Body of pancreas (tissue), 4 donors: ENCODE measurements around the gene IFT57. TPM values are rescaled to one million over a fixed set of nuclear protein-coding genes. Genes with fewer than 3 reads are reported as not detected.
"Not testable (repeated sequence)": the region's sequence is repeated elsewhere in the genome, so short reads cannot be mapped to it uniquely, and the experiment has no call there.

ENCODE experiments used
- ATAC-seq: fragments of 150-250 bp; one replicate; pipeline ENCODE4 v1.9.1; 2016
- DNase-seq, 4 donors: peaks; one replicate each; pipeline ENCODE4 v3.0.0-alpha.2; 2019
- H3K27ac ChIP-seq, 4 donors: fragments of 200-600 bp; sonication (generic); 1 replicate in 3 of 4; 2 replicates in 1 of 4; pipeline versions ENCODE4 v1.5.1 to v1.6.1; 2016 to 2019; ENCODE audit warnings: mild to moderate bottlenecking in 1 of 4, mixed read lengths in 1 of 4, moderate library complexity in 1 of 4
- H3K27me3 ChIP-seq, 2 donors: fragments of 200-600 bp; sonication (generic); one replicate each; pipeline ENCODE4 v1.6.0; 2016; ENCODE audit warnings: mild to moderate bottlenecking in 1 of 2
- H3K36me3 ChIP-seq, 2 donors: fragments of 200-600 bp; sonication (generic); replicated peaks in 1 of 2; 2 replicates each; pipeline ENCODE4 v1.5.1; 2016; ENCODE audit warnings: low read depth in 2 of 2; ENCODE audit not compliant: insufficient read depth in 1 of 2
- H3K4me1 ChIP-seq: fragments of 200-600 bp; sonication (generic); one replicate; pipeline ENCODE4 v1.6.0; 2016
- H3K4me3 ChIP-seq, 2 donors: fragments of 200-600 bp; sonication (generic); 1 replicate in 1 of 2; 2 replicates in 1 of 2; pipeline ENCODE4 v1.5.1; 2016 to 2019
- H3K9me3 ChIP-seq, 3 donors: fragments of 200-600 bp; sonication (generic); 1 replicate in 2 of 3; 2 replicates in 1 of 3; pipeline ENCODE4 v1.5.1; 2016
- POLR2A ChIP-seq, 3 donors: fragments of 450-650 bp; IDR thresholded peaks; one replicate each; pipeline ENCODE4 v1.6.1; 2016; ENCODE audit warnings: antibody characterized with exemption in 3 of 3, mild to moderate bottlenecking in 2 of 3
- WGBS, 2 donors: methylation state at CpG; one replicate each; pipeline ENCODE4 v1.1.5; 2017; 5-methylcytosine and 5-hydroxymethylcytosine counted together
- intact Hi-C: fragments of 100-400 bp; cut with DNase I; formaldehyde crosslinking; loops from one replicate; pipeline ENCODE4 v1.15.1; 2023
- total RNA-seq, 2 donors: library from RNA; depleted of rRNA; stranded (reverse); fragments of >200 nt; gene quantifications; one replicate each; pipeline ENCODE4 v1.1.0, GENCODE V29; 2016
- TF ChIP-seq, protein P1 (sequence below), 7 experiments: fragments of 450-650 bp in 4 of 7; fragments of 200-600 bp in 3 of 7; sonication (generic) in 3 of 7; IDR thresholded peaks; one replicate each; pipeline ENCODE4 v1.5.1; 2016 to 2019; ENCODE audit warnings: antibody characterized with exemption in 7 of 7

The IFT57 gene
- total RNA-seq = 10 to 100 TPM; 33.2 to 51.1 TPM

DNA sequence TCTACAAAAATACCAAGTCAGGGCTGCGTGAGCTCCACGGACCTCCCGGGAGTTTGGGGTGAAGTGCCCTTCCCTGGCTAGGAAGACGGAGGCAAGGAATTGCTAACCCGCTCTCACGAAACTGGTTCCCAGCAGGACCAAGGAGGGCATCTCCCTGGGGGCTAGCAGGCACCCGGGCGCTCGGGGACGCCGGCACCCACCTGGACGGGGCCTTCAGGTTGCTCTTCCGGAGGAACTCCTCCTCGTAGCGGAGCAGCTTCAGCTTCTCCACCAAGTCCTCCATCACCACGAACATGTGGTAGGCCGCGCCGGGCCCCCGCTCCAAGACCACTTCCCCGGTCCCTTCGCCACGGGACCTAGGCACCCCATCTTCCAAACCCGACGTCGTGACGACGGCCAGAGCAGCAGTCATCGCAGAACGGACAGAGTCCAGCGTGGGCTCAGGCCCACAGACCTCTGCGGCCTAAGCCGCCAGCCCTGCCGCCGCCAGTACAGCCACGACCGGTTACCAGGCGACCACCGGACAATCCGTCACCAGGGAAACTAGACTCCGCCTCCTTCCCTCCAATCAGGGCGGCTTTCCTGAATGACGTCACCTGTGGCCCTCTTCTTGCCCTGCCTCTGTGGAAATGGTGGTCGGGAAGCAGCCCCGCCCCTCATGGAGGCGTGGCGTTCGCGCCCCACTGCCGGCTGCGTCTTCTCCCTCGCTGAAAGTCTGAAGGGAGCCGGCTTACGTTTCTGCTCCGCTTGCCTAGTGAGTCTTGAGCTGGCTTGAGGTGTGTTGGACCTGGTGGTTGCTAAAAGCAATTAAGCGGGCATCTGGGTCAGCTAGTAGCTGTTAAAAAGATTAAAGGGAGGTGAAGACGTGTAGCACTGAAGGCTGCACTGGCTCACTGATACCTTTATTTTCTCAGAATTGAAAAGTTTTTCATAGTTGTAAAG, at the start of gene IFT57:
Gene IFT57, minus strand, starts transcription at position 514 of the 942 bp plus-strand sequence. Its CDS starts 102 bp downstream, at position 412.
- Histone ChIP-seq H3K4me1 (peaks cover 52% of the 10 kb centered on the region), H3K4me3 (peak within 1 kb of the TSS; percentile 71 to 75), H3K27me3 (no peaks in the 10 kb centered on the region), H3K9me3 (no peaks in the 10 kb centered on the region), H3K36me3 (no peaks in the 10 kb centered on the region), H3K27ac (peak within 1 kb of the TSS; percentile 80 to 89 (median 82))
- intact Hi-C loops = no loop called here
- TF ChIP-seq, protein P1, sequence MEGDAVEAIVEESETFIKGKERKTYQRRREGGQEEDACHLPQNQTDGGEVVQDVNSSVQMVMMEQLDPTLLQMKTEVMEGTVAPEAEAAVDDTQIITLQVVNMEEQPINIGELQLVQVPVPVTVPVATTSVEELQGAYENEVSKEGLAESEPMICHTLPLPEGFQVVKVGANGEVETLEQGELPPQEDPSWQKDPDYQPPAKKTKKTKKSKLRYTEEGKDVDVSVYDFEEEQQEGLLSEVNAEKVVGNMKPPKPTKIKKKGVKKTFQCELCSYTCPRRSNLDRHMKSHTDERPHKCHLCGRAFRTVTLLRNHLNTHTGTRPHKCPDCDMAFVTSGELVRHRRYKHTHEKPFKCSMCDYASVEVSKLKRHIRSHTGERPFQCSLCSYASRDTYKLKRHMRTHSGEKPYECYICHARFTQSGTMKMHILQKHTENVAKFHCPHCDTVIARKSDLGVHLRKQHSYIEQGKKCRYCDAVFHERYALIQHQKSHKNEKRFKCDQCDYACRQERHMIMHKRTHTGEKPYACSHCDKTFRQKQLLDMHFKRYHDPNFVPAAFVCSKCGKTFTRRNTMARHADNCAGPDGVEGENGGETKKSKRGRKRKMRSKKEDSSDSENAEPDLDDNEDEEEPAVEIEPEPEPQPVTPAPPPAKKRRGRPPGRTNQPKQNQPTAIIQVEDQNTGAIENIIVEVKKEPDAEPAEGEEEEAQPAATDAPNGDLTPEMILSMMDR (IDR thresholded peaks at IDR 0.05) = peak in 1 of 7 experiments; percentile 15
- TF ChIP-seq POLR2A (IDR thresholded peaks at IDR 0.05) = peak; percentile 85 to 97 (median 94)
- peak; percentile 97 to 99 (median 98) for DNase-seq
- peak; percentile 97 for ATAC-seq
- WGBS, 2 donors = 0% methylated on average over 11 to 57 of the region's 57 CpGs

DNA sequence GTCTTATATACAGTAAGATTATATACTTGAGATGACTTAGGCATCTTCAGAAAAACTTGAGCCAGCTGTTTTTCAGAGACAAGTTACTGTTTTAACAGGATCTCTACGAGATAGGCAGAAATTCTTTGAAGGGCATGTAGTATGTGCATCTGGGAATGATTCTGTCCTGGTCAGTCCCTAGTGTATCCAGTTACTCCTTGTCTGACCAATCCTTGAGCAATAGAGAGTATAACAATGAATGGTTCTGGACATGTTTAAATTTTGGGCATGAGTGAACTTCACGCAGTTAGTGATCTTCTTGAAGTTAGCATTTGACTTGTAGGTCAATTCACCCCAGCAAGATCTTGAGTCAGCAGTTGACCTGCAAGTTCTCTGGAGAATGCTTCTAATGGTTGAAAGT, 49.4 kb upstream of the IFT57 start:
- no peak for DNase-seq
- Histone ChIP-seq H3K36me3 (no peaks in the 10 kb centered on the region), H3K27ac (no peak overlapping the region), H3K9me3 (no peaks in the 10 kb centered on the region), H3K4me3 (no peak overlapping the region), H3K4me1 (no peaks in the 10 kb centered on the region), H3K27me3 (no peaks in the 10 kb centered on the region)
- TF ChIP-seq, protein P1 (IDR thresholded peaks at IDR 0.05) = no peak
- TF ChIP-seq POLR2A (IDR thresholded peaks at IDR 0.05) = no peak
- intact Hi-C loops = no loop called here
- 45% methylated on average over 2 of the region's 2 CpGs for WGBS, 2 donors
- no peak for ATAC-seq

- H3K9me3 ChIP-seq, H3K27ac ChIP-seq, H3K4me1 ChIP-seq, H3K36me3 ChIP-seq, H3K27me3 ChIP-seq, ATAC-seq, H3K4me3 ChIP-seq, DNase-seq, intact Hi-C loops: not testable (repeated sequence)
- WGBS, 2 donors = 96 to 97% methylated on average over 3 of the region's 3 CpGs
Observed at GRCh38 chr3:108268235-108268634, 46.0 kb upstream of the IFT57 start.

DNA sequence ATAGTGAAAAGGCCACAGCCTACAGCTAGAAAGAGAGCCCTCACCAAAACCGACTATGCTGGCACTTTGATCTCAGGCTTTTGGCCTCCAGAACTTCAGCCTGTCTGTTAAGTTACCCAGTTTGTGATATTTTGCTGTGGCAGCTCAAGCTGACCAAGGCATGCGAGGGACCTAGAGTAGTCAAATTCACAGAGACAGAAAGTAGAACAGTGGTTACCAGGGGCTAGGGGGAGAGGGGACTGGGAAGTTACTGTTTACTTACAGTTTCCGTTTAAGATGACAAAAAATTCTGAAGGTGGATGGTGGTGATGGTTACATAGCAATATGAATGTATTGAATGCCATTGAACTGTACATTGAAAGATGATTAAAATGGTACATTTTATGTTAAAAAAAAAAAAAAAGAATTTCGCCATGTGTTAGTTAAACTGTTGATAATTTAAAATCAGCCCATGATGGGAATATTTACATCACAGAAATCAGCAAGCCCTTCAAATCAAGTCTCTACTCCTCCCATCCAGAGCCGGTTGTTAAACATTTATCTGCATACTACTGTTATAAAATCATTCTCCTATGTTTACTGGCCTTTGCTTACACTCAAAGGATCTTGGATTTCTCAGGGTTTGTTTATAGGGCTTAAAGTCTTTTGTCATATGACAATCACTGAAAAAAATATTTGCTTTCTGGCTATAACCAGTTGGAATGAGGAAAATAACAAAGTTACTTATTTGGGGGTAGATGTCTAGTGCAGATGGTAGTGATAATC, 42.5 kb upstream of the IFT57 start:
- DNase-seq, H3K27ac ChIP-seq, H3K4me1 ChIP-seq, ATAC-seq, H3K9me3 ChIP-seq, H3K4me3 ChIP-seq, intact Hi-C loops, H3K36me3 ChIP-seq, H3K27me3 ChIP-seq: not testable (repeated sequence)
- 82 to 85% methylated on average over 5 of the region's 5 CpGs for WGBS, 2 donors

DNA sequence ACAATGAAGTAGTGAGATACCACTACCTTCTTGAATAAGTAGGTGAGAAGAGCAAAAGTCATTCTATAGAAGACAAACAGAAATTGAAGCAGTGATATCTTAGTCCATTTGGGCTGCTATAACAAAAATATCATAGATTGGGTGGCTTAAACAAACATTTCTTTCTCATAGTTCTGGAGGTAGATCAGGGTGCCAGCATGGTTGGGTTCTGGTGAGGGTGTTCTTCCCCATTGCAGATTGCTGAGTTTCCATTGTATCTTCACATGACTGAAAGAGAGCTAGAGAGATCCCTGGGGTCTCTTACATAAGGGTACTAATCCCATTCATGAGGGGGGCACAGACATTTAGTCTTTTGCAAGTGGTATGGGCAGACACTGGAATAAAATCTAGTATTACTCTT, 32.9 kb upstream of the IFT57 start:
- Histone ChIP-seq H3K4me3 (no peak overlapping the region), H3K27ac (no peak overlapping the region), H3K9me3 (no peaks in the 10 kb centered on the region), H3K4me1 (peaks cover 4% of the 10 kb centered on the region), H3K36me3 (no peaks in the 10 kb centered on the region), H3K27me3 (no peaks in the 10 kb centered on the region)
- intact Hi-C loops = no loop called here
- DNase-seq (no peak), ATAC-seq (no peak)
- TF ChIP-seq, protein P1 (IDR thresholded peaks at IDR 0.05) = no peak
- TF ChIP-seq POLR2A (IDR thresholded peaks at IDR 0.05) = no peak
